Fibroblast of the conjunctiva (primary cell): Measurements from ENCODE around the gene CCR6.
"Not testable (repeated sequence)": the region's sequence is repeated elsewhere in the genome, so short reads cannot be mapped to it uniquely, and the experiment has no call there.

Source experiments
- DNase-seq: peaks from one replicate; pipeline ENCODE4 v3.0.0-alpha.2; 2010; ENCODE audit warnings: low read depth

Gene CCR6

DNA sequence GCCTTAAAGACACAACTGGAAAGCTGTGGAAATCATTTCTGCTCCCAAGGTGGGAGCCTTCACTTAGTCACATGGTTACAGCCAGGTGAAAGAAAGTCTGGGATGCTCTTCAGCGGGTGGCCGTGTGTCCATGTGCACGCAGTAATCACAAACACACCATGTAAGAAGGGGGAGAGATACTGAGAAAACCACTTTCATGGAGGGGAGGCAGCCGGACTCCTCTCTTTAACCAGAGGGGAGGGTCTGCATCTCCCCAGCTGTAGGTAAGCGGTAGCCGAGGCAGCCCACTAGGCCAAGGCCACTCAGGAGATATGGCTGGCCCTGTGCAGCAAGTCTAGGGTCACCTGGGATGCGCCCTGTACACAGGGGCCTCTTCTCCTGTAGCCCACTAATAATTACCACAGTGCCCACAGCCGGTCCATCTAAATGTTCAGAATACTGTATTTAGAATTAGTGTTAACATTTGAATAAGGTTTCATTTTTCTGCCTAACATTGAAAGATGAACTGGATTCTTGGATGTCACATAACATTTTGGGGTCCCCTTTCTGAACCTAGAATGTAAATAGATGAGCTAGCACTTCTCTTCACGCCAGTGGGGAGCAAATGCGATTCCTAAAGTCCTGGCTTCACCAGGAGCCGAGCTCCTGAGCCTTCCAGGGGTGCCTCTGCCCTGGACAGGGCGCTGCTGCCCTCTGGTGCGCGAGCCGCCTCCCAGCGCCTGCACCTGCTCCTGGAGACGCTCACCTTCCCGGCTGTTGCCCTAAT is 19.0 kb downstream of the CCR6 start:
- DNase-seq, result no peak

DNA sequence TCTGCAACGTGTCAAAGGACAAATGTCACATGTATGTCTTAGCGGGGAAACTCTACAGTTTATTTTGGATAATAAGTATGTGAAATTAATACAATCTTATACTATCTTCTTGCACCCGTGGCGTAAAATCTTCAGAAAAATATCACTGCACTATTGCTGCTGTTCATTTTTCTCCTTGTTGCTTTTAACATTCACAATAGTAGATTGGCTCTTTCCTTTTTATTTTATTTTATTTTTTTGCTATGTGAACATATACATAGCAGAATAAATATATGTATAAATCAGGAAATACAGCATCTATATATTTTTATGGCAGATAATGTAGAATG is 19.5 kb downstream of the CCR6 start:
- DNase-seq, result no peak

DNA sequence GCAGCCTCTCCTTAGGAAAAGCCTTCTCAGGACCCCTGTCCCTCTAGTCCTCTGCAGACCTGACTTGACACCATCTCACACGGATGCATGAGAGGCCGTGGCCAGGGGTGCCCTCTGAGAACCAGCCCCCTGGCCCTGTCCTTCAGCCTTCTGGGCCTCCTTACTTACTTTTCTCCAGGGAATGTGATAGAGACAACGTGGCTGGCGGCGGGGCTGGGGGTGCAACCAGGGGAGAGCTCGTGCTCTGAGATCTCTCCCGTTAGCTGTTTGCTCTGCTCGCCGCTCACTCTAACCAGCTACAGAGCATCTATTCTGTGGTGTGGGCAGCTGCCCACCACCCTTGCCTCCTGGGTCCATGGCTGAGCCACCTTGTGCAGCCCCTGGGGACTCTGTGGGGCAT is 20.1 kb downstream of the CCR6 start:
- DNase-seq, result no peak

DNA sequence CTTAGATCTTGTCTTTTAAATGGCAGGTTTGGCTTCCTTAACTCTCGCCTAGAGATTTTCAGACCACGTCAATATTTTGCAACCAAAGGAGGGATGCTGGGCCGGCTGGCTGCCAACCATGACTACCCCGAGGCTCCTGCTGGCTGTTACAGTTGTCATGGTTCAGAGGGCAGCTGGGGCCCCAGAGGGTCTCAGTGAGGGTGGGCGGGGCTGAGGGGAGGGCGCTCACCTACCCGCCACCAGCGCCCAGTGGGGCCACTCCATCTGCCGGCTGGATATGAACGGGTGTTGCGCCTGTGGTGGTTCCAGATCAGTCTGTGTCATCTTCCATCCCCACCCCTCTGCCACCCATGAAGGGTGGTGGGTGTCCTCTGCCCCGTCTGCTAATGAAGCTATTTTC is 22.6 kb downstream of the CCR6 start:
- no peak for DNase-seq

DNA sequence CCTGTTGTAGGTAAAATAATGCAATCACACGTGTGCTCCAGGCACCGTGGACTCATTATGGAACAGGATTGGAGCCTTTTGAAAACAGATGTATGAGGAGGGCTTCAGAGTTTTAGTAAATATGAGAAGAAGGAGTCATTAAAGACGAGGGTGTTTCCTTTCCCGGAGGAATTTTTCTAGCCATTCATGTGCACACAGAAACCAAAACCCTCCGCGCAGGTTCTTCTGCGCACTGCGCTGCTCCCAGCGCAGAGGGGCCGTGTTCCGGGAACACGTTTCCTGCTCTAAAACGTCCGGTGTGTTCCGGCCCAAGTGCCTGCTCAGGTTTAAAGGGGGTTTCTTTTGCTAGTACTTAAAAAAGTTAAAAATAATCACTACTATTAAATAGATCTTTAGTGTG is 23.2 kb downstream of the CCR6 start:
- no peak for DNase-seq

DNA sequence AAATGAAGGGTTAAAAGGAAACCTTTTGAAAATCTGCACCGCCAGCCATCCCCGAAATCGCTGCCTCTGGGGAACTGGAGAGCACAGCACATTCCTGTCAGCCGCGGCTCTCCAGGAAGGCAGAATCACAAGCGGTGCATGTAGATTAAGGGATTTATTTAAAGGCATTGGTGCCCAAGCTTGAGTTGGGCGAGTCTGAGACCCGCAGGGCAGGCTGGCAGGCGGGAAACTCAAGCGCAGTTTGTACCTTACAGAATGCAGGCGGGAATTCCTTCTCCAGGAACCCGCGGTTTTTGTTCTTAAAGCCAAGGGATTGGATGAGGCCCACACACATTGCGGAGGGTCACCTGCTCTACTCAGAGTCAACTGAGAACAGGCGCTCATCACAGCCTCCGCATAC is 24.1 kb downstream of the CCR6 start:
- DNase-seq, result no peak

DNA sequence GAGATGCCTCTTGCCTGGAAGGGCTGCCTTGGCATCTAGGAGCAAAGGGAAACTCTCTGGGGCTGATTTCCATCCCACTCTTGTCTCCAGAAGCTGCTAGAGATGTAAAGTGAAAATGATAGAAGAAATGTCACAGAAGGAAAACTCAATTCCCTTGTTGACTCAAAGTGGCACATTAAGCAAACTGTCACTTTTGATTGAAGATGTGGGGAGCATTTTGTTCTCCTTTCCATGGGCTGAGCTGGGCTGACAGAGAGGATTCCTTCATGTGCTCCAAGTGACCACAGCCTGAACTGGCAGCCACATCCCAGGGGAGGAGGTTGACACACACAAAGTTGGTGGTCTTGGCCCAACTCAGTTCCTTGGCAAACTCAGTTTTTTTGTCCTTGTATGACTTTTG is 25.1 kb downstream of the CCR6 start:
- DNase-seq, result no peak

DNA sequence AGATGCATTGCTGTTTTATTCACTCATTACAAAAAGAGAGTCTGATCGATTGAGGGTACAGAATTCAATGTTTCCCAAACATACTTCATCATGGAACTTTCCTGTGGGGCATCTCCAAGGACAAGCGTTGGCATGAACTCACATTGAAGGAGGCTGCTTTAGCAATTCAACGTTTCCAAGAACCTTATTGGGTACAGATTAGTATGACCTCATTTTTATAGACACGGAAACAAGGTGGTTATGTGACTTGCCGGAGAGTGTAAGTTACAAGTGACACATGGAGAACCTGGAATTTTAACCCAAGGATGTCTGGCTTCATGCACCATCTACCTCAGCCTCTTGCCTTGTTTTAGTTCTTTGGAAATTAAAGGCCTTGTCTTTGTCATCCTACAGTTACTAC is 26.1 kb downstream of the CCR6 start:
- no peak for DNase-seq

DNA sequence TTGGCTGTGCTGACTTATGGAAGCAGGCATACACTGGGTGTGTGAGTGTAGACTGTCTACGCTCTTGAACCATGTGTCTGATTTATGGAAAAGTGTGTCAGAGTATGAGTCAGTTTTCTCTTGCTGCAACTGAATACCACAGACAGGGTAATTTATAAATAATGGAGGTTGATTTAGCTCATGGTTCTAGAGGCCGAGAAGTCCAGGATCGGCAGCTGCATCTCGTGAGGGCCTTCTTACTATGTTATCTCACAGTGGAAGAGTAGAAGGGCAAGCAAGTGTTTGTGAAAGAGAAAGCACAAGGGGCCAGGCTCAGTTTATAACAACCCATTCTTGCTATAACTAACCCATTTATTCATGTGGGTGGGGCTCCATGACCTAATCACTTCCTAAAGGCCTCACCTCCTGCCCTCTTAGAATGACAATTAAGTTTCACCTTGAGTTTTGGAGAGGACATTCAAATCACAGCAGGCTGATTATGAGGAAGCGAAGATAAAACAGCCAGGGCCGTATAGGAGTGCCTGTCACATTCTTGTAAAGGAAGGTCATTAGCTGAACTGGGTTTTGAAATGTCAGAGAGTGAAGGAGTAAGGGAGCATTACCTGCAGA is 28.1 kb downstream of the CCR6 start:
- no peak for DNase-seq

DNA sequence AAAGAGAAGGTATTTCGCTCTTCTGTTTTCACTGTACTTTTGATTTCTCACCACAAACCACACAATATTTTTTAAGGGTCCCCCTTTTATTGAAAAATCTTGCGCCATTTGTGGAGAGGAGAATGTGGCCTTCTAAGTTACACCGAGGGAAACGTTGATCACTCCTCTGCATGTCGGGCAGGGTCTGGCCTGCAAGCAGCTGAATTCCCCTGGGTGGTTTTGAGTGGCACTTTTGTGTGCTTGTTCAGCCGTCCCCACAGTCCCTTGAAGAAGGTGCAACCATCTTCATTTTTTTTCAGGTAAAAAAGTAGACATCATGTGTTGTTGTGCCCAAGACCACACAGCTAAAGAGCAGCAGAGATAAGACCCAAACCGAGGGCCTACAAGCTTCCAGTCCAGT is 28.8 kb downstream of the CCR6 start:
- DNase-seq, result no peak

DNA sequence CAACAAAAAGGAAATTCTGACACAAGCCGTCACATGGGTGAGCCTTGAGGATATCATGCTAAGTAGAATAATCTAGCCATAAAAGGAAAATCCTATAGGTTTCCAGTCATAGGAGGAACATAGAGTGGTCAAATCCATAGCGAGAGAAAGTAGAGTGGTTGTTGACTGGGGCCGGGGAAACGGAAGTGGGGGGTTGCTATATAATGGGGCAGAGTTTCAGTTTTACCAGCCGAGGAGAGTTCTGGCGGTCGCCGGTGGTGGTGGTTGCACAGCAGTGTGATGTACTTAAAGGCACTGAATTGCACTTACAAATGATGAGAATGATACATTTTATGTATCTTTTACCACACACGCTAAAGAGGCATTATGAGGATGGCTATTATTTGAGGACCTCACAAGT is 30.0 kb downstream of the CCR6 start:
- no peak for DNase-seq

DNA sequence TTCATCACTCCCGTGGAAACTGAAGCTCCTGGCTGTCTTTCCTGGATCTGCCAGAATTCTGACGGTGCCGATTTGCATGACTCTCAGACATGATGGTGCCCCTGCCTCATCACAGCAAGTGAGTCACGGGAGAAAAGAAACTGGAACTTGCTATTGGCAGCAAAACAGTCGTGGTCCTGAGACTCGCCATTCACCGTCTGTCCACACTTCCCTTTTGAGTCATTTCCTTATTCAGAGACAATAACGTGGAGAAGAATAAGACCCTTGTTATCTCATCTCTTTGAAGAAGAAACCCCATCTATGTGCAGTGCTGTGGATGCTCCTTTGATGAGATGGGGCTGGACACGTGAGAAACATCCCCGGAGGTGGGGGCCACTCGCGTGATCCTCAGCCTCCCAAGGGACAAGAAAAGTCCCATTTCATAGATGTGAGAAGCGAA is 30.6 kb downstream of the CCR6 start:
- no peak for DNase-seq

DNA sequence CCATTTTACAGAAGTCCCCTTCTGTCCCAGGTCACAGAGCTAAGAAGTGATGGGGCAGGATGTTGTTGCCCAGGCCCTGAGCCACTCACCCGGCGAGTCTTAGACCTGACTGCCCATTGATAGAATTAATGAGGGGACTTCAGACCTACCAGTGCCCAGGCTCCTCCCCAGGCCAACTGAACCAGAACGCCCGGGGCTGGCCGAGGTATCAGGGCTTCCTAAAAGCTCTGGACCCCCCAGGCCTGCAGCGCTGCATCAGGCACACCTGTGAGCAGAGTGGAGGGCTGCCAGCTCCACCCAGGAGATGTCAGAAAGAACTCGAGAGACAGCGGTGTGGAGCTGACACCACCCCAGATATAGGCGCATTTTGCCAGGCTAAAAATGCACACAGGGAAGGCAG is 31.4 kb downstream of the CCR6 start:
- no peak for DNase-seq

DNA sequence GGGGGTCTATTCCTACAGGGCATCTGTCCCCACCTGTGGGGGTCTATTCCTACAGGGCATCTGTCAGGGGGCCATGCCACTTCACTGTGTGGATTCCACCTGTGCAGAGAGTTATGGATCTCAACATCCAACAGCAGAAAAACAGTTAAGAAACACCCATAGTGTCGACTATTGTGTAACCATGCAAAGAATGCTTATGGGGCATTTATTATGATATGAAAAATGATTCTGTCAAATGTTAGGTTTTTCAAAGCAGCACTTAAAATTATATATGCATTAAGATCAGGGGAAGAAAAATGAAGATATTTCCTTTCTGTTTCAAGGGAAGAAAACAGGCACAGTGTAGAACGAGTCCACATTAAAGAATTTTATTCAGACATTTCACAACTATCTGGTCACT is 32.0 kb downstream of the CCR6 start:
- no peak for DNase-seq

DNA sequence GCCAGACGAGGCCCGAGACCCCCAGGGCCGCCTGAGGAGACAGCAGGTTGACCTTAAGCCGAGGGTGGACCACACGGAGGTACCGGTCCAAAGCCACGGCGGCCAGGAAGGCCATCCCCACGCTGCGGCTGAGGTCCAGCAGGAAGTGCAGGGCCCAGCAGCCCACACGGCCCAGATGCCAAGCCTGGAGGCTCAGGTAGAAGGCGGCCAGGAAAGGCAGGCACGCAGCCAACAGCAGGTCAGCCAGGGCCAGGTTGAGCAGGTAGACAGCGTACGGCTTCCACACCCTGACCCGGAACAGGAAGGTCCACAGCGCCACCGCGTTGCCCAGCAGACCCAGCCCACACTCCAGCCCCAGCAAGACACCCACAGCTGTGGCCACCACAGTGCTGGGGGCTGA is 34.5 kb downstream of the CCR6 start:
- no peak for DNase-seq

DNA sequence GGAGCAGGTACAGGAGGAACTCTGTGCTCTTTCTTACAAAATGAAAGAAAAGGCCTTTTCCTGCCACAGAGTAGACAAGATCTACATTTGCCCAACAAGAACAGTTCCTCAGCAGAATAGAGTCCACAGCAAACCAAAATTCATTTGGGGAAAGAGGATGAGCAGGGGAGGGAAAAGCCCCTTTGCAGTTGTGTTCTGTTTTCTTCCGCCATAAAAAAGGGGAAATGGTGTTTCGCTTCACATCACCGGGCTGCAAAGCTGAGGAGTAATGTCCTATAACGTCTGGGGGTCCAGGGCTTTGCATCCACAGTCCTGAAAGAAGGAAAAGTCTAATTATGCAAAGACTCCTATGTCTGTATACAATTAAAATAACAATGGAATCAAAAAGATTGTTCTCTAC is 35.0 kb downstream of the CCR6 start, which contains the start of gene GPR31:
TSS of gene GPR31 (minus strand) at position 118 of the 400 bp plus-strand sequence. CDS start 149 bp downstream, outside the sequence.
- no peak for DNase-seq

DNA sequence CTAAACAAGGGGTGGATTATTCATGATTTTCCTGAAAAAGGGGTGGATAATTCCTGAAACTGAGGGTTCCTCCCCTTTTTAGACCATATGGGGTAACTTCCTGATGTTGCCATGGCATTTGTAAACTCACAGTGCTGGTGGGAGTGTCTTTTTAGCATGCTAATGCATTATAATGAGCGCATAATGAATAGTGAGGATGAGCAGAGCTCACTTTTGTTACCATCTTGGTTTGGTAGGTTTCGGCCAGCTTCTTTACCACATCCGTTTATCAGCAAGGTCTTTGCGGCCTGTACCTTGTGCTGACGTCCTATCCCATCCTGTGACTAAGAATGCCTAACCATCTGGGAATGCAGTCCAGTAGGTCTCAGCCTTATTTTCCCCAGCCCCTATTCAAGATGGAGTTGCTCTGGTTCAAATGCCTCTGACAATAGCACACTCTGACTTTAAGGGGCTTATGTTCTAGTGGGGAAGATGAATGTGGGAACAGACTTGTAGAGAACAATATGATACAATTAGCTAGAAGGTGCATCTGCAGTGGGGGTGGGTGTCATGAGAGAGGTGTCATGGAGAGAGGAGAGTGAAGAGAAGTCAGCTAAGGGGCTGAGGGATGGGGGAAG is 39.1 kb downstream of the CCR6 start:
- no peak for DNase-seq

DNA sequence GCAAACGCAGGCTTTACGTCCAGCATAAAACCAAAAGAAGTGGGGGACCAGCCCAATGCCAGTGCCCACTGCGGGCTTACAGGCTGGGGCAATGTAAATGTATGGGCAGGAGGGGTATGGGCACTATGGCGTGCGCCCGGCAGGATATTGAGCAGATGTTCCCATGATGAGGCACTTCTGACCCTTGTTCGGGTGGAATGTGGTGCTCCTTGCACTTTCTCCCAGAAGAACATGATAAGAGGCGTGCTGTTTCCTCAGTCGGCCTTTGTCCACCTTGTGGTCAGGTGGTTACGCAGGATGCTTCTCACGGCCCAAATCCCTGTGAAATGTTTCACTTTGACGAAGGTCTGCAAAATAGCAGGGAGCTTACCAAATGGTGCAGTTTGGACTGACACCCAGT is 39.7 kb downstream of the CCR6 start:
- DNase-seq, result no peak

DNA sequence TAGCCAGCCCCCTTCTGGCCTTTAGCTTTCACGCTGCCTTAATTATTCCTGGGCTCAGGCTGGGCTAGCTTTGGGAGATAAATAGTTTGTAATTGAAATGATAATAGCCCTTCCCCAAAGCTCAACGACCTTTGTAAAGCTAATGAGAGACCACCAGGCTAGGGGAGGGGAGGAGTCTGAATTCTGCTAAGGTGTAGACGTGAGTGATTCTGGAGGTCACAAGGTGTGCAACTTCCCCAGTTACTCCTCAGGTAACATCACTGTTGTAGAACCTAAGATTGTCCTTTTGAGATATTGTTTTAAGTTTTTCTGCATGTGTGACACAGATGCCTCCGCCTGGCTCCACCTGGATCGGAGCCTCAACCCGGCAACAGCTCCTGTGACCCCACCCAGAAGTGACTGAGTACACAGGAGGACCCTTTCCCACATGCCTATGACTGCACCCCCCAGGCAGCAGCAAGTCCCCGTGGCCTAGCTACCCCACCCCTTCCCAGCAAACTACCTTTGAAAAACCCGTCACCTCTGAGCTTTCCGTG is 40.6 kb downstream of the CCR6 start:
- DNase-seq, result no peak

DNA sequence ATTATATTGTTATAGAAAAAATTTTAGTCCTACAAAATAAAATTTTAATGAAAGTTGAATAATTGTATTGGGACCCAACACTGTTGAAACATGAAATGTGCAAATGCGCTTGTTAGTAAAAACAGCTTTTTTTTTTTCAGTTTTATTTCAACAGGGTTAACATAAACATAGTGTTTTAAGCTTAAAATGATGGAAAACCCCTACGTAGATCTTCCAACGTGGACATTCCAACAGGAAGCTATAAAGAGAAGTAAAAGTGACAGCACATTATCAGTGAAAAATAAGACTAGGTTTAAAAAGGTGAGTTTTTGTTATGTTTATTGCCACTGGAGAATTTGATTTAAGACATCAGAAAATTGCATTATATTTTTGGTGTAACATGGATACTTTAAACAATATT is 41.4 kb downstream of the CCR6 start:
- DNase-seq, result no peak

DNA sequence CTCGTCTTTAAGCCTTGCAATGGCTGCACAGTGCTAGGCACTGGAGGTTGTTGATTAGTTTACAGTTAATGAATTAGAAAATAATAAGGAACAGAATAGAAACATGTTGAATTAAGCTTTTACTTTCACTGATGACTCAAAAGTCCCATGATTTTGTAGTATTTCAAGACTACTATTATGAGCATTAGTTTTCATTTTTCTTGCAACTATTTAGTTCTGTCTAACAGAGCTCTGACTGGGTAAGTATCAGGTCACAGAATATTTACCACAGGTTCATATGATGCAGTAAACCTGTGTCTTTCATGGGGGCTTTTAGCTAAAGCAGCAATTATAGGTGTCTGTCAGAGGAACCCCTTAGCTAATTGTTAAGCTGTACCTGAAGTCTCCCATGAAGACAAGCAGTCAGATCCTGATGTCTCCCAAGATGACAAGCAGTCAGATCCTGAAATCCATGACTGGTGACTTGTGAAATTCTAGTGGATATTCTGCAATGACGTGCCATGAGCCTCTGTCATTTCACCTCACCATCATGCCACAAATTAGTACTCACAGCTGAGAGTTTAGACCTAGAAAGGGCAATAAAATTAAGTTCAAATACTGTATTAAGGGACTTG is 43.1 kb downstream of the CCR6 start:
- DNase-seq, result no peak

DNA sequence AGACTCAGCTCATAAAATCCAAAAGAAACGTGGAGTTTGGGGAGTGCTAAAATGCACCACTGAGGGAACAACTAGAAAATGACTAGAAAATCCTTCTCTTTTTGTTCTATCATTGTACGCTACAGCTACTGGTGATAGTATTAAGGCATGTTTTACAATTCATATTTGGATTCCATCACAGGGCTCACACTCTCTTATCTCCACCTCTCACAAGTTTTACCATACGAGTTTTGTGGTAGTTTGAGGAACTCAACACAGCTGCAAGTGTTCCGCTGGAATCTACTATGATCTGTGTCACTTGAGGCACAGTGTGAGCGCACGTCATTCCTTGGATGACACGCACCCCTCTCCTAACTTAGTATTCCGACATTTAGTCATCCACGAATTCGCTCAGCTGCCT is 44.8 kb downstream of the CCR6 start:
- DNase-seq, result not testable (repeated sequence)

DNA sequence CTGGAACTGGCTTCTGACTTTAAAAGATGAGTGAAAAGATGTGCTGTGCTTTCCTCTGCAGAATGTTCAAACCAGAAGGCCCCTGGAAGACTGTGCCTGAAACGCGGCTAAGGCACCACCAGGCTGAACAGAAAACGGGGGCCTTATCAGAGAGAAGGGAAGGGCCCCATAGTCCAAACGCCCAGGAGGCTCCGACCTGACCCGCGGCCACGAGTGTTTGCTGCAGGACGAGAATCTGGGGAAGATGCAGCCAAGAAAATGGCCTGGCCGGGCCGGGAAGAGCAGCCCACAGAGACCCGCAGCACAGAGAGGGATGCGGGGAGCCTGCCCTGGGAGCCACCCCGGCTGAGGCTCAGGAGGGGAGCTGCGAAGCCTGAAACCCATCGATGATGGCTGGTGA is 45.4 kb downstream of the CCR6 start:
- DNase-seq, result not testable (repeated sequence)
